ENCODE results near the gene NLRP13.

DNA sequence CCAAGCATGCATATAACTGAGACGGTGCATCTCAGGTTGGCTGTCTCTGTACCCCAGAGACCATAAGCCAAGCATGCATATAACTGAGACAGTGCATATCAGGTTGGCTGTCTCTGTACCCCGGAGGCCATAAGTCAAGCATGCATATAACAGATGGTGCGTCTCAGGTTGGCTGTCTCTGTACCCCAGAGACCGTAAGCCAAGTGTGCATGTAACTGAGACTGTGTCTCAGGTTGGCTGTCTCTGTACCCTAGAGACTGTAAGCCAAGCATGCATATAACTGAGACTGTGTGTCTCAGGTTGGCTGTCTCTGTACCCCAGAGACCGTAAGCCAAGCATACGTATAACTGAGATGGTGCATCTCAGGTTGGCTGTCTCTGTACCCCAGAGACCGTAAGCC lies 65.0 kb downstream of the NLRP13 start:
- TF ChIP-seq ZC3H4 (CRISPR knock-in tag; IDR thresholded peaks at IDR 0.05; ENCODE audit: borderline replicate concordance) (no peak), TCF7L2 (IDR thresholded peaks at IDR 0.05; ENCODE audit: low read depth, low read length) (no peak), STAG1 (CRISPR knock-in tag; IDR thresholded peaks at IDR 0.05; ENCODE audit: borderline replicate concordance) (no peak)
- TF ChIP-seq, protein P1, sequence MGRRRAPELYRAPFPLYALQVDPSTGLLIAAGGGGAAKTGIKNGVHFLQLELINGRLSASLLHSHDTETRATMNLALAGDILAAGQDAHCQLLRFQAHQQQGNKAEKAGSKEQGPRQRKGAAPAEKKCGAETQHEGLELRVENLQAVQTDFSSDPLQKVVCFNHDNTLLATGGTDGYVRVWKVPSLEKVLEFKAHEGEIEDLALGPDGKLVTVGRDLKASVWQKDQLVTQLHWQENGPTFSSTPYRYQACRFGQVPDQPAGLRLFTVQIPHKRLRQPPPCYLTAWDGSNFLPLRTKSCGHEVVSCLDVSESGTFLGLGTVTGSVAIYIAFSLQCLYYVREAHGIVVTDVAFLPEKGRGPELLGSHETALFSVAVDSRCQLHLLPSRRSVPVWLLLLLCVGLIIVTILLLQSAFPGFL (CRISPR knock-in tag; IDR thresholded peaks at IDR 0.05): no peak
